ENCODE measurements around the gene MRPL37. TPM values are rescaled to one million over a fixed set of nuclear protein-coding genes. Genes with fewer than 3 reads are reported as not detected.

Gene MRPL37
- total and polyA plus RNA-seq, 2 donors (not counting 3 experiments of a cell fraction or from before 2014, with no cell fraction given) = 45.0 to 109 TPM

DNA sequence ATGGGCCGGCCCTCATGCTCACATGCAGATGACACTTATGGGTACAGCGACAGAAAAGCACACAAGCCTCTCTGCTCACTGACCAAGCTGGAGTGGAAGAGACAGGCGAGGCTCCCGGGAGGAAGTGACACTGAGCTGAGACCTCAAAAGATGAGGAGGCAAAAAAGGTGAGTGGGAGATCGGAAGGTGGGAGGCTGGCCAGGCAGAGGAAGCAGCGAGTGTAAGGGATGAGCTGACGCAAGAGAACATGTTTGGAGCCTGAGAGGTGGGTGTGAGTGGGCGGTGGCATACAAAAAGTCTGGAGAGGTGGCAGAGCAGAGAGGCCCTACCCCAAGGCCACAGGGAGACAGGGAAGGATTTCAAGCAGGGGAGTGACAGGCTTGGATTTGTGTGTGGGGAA lies 29.0 kb upstream of the MRPL37 start:
- no peak overlapping the region for H3K4me3 ChIP-seq (replicated peaks in 1 of 3; ENCODE audit: insufficient read depth in 1 of 3, low read depth in 1 of 3, low read length in 3 of 3)
- DNase-seq (ENCODE audit: low read depth, low spot score) (no peak), FAIRE-seq (no peak)
- H3K4me2 ChIP-seq (ENCODE audit: insufficient read depth, low read length) = no peak overlapping the region
- no peaks in the 10 kb centered on the region for H3K9me1 ChIP-seq (replicated peaks; ENCODE audit: control insufficient read depth, extremely low read depth, insufficient read depth, low read length)
- no peaks in the 10 kb centered on the region for H3K36me3 ChIP-seq (ENCODE audit: control insufficient read depth in 2 of 2, extremely low read depth in 1 of 2, insufficient read depth in 2 of 2, low read length in 2 of 2)
- dilution Hi-C loops (cut with MboI; ENCODE audit: extremely low pct_ligation_motif_present, low sequenced_read_pairs) = no loop called here
- no peaks in the 10 kb centered on the region for H3K9me3 ChIP-seq (replicated peaks; ENCODE audit: control insufficient read depth, insufficient read depth, low read length)
- H3K79me2 ChIP-seq (ENCODE audit: control insufficient read depth, insufficient read depth, low read length) = no peaks in the 10 kb centered on the region
- H2AFZ ChIP-seq (ENCODE audit: low read depth, low read length) = no peak overlapping the region
- no peak for TF ChIP-seq GATA2 (IDR thresholded peaks at IDR 0.05; ENCODE audit: insufficient read depth, insufficient read length, low read depth, low read length)
- TF ChIP-seq, protein P1, sequence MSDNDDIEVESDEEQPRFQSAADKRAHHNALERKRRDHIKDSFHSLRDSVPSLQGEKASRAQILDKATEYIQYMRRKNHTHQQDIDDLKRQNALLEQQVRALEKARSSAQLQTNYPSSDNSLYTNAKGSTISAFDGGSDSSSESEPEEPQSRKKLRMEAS (IDR thresholded peaks at IDR 0.05; ENCODE audit: insufficient read depth, insufficient read length) = no peak
- TF ChIP-seq EZH2 (IDR thresholded peaks at IDR 0.05; ENCODE audit: borderline replicate concordance, low read depth, low read length, severe bottlenecking) = no peak
- no peak for TF ChIP-seq JUN (IDR thresholded peaks at IDR 0.05; ENCODE audit: borderline replicate concordance, insufficient read depth, insufficient read length, low read depth)
- TF ChIP-seq FOS (IDR thresholded peaks at IDR 0.05; ENCODE audit: borderline replicate concordance, insufficient read depth, low read length) = no peak
- no peak for TF ChIP-seq MYC (IDR thresholded peaks at IDR 0.05; ENCODE audit: low read depth, low read length)
- no peak for TF ChIP-seq POLR2AphosphoS5 (IDR thresholded peaks at IDR 0.05; ENCODE audit: insufficient read depth, low read depth, low read length)
- H3K27ac ChIP-seq (ENCODE audit: insufficient read depth, low read depth, low read length) = no peak overlapping the region
- no peaks in the 10 kb centered on the region for H4K20me1 ChIP-seq (replicated peaks; ENCODE audit: control insufficient read depth, extremely low read depth, insufficient read depth, low read length)
- intact Hi-C loops (cut with micrococcal nuclease) = no loop called here
- H3K9ac ChIP-seq (replicated peaks; ENCODE audit: extremely low read depth, insufficient read depth, low read length) = no peak overlapping the region
- peaks cover 17% of the 10 kb centered on the region for H3K4me1 ChIP-seq (ENCODE audit: control insufficient read depth, extremely low read depth, insufficient read depth, low read length)
- ChIA-PET POLR2A (no interaction called here), CTCF (interaction anchor here (0.9 to 1.6 kb wide), 3 partner anchors 10 to 46 kb away, joined by 3 to 5 read pairs (median 3); no protein-coding TSS in a partner anchor)
- BruUV-seq (replicated peaks) = no TSS peak
- H3K27me3 ChIP-seq (ENCODE audit: control insufficient read depth in 2 of 2, insufficient read depth in 2 of 2, low read length in 2 of 2) = no peaks in the 10 kb centered on the region

DNA sequence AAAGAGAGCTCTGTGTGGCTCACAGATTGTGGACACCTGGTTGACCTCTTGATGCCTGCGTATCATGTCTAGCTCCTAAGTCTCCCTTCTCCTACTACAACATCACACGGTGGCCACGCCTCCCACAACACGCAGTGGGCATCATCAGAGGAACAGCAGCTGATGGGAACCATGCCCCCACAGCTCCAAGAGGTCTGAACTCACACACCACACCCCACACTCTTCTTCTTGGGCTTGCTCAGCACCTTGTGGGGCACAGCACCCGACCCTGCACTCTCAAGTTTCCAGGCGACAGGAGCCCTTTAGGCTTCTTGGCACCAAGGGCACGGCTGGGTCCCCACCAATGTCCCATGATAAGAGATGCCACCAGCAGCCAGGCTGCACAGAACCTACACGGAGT lies 28.4 kb upstream of the MRPL37 start:
- no TSS peak for BruUV-seq (replicated peaks)
- TF ChIP-seq JUN (IDR thresholded peaks at IDR 0.05; ENCODE audit: borderline replicate concordance, insufficient read depth, insufficient read length, low read depth) (no peak), FOS (IDR thresholded peaks at IDR 0.05; ENCODE audit: borderline replicate concordance, insufficient read depth, low read length) (no peak), POLR2A (IDR thresholded peaks at IDR 0.05; ENCODE audit: low read depth, low read length) (no peak)
- TF ChIP-seq, protein P1 (IDR thresholded peaks at IDR 0.05; ENCODE audit: insufficient read depth, insufficient read length) = no peak
- Histone ChIP-seq H3K9ac (replicated peaks; ENCODE audit: extremely low read depth, insufficient read depth, low read length) (no peak overlapping the region), H3K9me3 (replicated peaks; ENCODE audit: control insufficient read depth, insufficient read depth, low read length) (no peaks in the 10 kb centered on the region), H3K9me1 (replicated peaks; ENCODE audit: control insufficient read depth, extremely low read depth, insufficient read depth, low read length) (no peaks in the 10 kb centered on the region), H3K4me3 (replicated peaks in 1 of 3; ENCODE audit: insufficient read depth in 1 of 3, low read depth in 1 of 3, low read length in 3 of 3) (no peak overlapping the region), H2AFZ (ENCODE audit: low read depth, low read length) (no peak overlapping the region), H3K4me2 (ENCODE audit: insufficient read depth, low read length) (no peak overlapping the region), H3K79me2 (ENCODE audit: control insufficient read depth, insufficient read depth, low read length) (no peaks in the 10 kb centered on the region), H4K20me1 (replicated peaks; ENCODE audit: control insufficient read depth, extremely low read depth, insufficient read depth, low read length) (no peaks in the 10 kb centered on the region), H3K36me3 (ENCODE audit: control insufficient read depth in 2 of 2, extremely low read depth in 1 of 2, insufficient read depth in 2 of 2, low read length in 2 of 2) (no peaks in the 10 kb centered on the region), H3K4me1 (ENCODE audit: control insufficient read depth, extremely low read depth, insufficient read depth, low read length) (peaks cover 17% of the 10 kb centered on the region), H3K27me3 (ENCODE audit: control insufficient read depth in 2 of 2, insufficient read depth in 2 of 2, low read length in 2 of 2) (no peaks in the 10 kb centered on the region), H3K27ac (ENCODE audit: insufficient read depth, low read depth, low read length) (no peak overlapping the region)
- intact Hi-C loops (cut with micrococcal nuclease) = no loop called here
- ChIA-PET POLR2A (no interaction called here), CTCF (interaction anchor here (0.9 to 2.2 kb wide), 4 partner anchors 10 to 46 kb away, joined by 3 to 12 read pairs (median 4); no protein-coding TSS in a partner anchor)
- DNase-seq (ENCODE audit: low read depth, low spot score) = no peak
- FAIRE-seq = no peak
- dilution Hi-C loops (cut with MboI; ENCODE audit: extremely low pct_ligation_motif_present, low sequenced_read_pairs) = no loop called here

Data from endothelial cell of umbilical vein (primary cell).